HEK293 (cell line): ENCODE data around the gene MTA1.

Source experiments
- CTCF ChIA-PET: fragments of 350-600 bp; formaldehyde crosslinking; extraction: SDS; loops from one replicate; lab custom pipeline; 2021; ENCODE audit warnings: antibody characterized with exemption; lab: Yijun Ruan, JAX
- POLR2A ChIA-PET: fragments of 300-600 bp; formaldehyde crosslinking; extraction: SDS; loops from one replicate; lab custom pipeline; 2020; ENCODE audit warnings: antibody characterized with exemption, inconsistent platforms; lab: Yijun Ruan, JAX
- H3K27ac ChIP-seq: fragments of 200-500 bp; sonication (Bioruptor generic); 2 replicates; pipeline ENCODE4 v1.5.1; 2014; ENCODE audit warnings: low read depth, low read length, control low read depth, inconsistent platforms; ENCODE audit errors: extremely low read depth
- H3K36me3 ChIP-seq, 2 experiments: fragments of 200-500 bp in 1 of 2; sonication (Bioruptor generic) in 1 of 2; 1 replicate in 1 of 2; 2 replicates in 1 of 2; pipeline ENCODE4 v1.5.1; 2014 to 2017; ENCODE audit warnings: inconsistent platforms in 2 of 2, low read length in 2 of 2; ENCODE audit not compliant: control insufficient read depth in 2 of 2, insufficient read depth in 1 of 2
- H3K4me1 ChIP-seq: fragments of 200-500 bp; sonication (Bioruptor generic); 2 replicates; pipeline ENCODE4 v1.5.1; 2014; ENCODE audit warnings: mild to moderate bottlenecking, low read length, inconsistent platforms; ENCODE audit not compliant: control insufficient read depth, insufficient read depth
- H3K4me3 ChIP-seq: 2 replicates; pipeline ENCODE4 v1.5.1; 2011; ENCODE audit warnings: low read depth, mild to moderate bottlenecking, control low read depth, low read length, moderate library complexity
- H3K9me3 ChIP-seq: fragments of 200-500 bp; sonication (Bioruptor generic); 2 replicates; pipeline ENCODE4 v1.5.1; 2014; ENCODE audit warnings: low read depth, low read length, inconsistent platforms; ENCODE audit not compliant: control insufficient read depth, insufficient read depth
- AEBP2 ChIP-seq: fragments of 450-650 bp; formaldehyde crosslinking; IDR thresholded peaks from 2 replicates; pipeline ENCODE4 v1.5.1; 2016; ENCODE audit warnings: missing biosample characterization, missing genetic modification characterization, borderline replicate concordance
- EGR2 ChIP-seq: fragments of 450-650 bp; formaldehyde crosslinking; IDR thresholded peaks from 2 replicates; pipeline ENCODE4 v1.5.1; 2016; ENCODE audit warnings: low read depth, missing biosample characterization, missing genetic modification characterization
- KLF1 ChIP-seq: fragments of 450-650 bp; formaldehyde crosslinking; IDR thresholded peaks from 2 replicates; pipeline ENCODE4 v1.5.1; 2016; ENCODE audit warnings: missing biosample characterization, missing genetic modification characterization
- KLF8 ChIP-seq: fragments of 450-650 bp; formaldehyde crosslinking; IDR thresholded peaks from 2 replicates; pipeline ENCODE4 v1.5.1; 2016; ENCODE audit warnings: missing biosample characterization, missing genetic modification characterization
- ZBTB6 ChIP-seq: fragments of 450-650 bp; formaldehyde crosslinking; IDR thresholded peaks from 2 replicates; pipeline ENCODE4 v1.5.1; 2017; ENCODE audit warnings: missing biosample characterization, missing genetic modification characterization
- ZFP69B ChIP-seq: fragments of 450-650 bp; formaldehyde crosslinking; IDR thresholded peaks from 2 replicates; pipeline ENCODE4 v1.5.1; 2016; ENCODE audit warnings: missing biosample characterization, missing genetic modification characterization
- ZNF121 ChIP-seq: fragments of 450-650 bp; formaldehyde crosslinking; IDR thresholded peaks from 2 replicates; pipeline ENCODE4 v1.5.1; 2016; ENCODE audit warnings: missing biosample characterization, missing genetic modification characterization
- ZNF16 ChIP-seq: fragments of 450-650 bp; formaldehyde crosslinking; IDR thresholded peaks from 2 replicates; pipeline ENCODE4 v1.5.1; 2016; ENCODE audit warnings: low read depth, missing biosample characterization, missing genetic modification characterization
- ZNF214 ChIP-seq: fragments of 450-650 bp; formaldehyde crosslinking; IDR thresholded peaks from 2 replicates; pipeline ENCODE4 v1.5.1; 2017; ENCODE audit warnings: missing biosample characterization, mild to moderate bottlenecking, missing genetic modification characterization, borderline replicate concordance
- ZNF221 ChIP-seq: fragments of 450-650 bp; formaldehyde crosslinking; IDR thresholded peaks from 2 replicates; pipeline ENCODE4 v1.5.1; 2017; ENCODE audit warnings: missing biosample characterization, missing genetic modification characterization, borderline replicate concordance
- ZNF280C ChIP-seq: fragments of 450-650 bp; formaldehyde crosslinking; IDR thresholded peaks from 2 replicates; pipeline ENCODE4 v1.5.1; 2016; ENCODE audit warnings: missing biosample characterization, missing genetic modification characterization
- ZNF37A ChIP-seq: fragments of 450-650 bp; IDR thresholded peaks from 2 replicates; pipeline ENCODE4 v1.5.1; 2018; ENCODE audit warnings: missing biosample characterization, missing genetic modification characterization
- ZNF571 ChIP-seq: fragments of 450-650 bp; formaldehyde crosslinking; IDR thresholded peaks from 2 replicates; pipeline ENCODE4 v1.5.0; 2017; ENCODE audit warnings: missing biosample characterization, missing genetic modification characterization
- ZNF585B ChIP-seq: fragments of 450-650 bp; formaldehyde crosslinking; IDR thresholded peaks from 2 replicates; pipeline ENCODE4 v1.5.1; 2016; ENCODE audit warnings: missing biosample characterization, missing genetic modification characterization
- ZNF701 ChIP-seq: fragments of 450-650 bp; formaldehyde crosslinking; IDR thresholded peaks from 2 replicates; pipeline ENCODE4 v1.5.1; 2016; ENCODE audit warnings: missing biosample characterization, missing genetic modification characterization
- ZNF707 ChIP-seq: fragments of 450-650 bp; formaldehyde crosslinking; IDR thresholded peaks from 2 replicates; pipeline ENCODE4 v1.5.1; 2016; ENCODE audit warnings: missing biosample characterization, missing genetic modification characterization
- ZNF837 ChIP-seq: fragments of 450-650 bp; formaldehyde crosslinking; IDR thresholded peaks from 2 replicates; pipeline ENCODE4 v1.5.1; 2016; ENCODE audit warnings: missing biosample characterization, missing genetic modification characterization

The MTA1 gene

GRCh38 chr14:105485739-105486162, 66.1 kb downstream of the MTA1 start (continued):
- TF ChIP-seq ZNF280C (tag by site-specific recombination) (no peak), ZFP69B (tag by site-specific recombination) (no peak), ZNF221 (tag by site-specific recombination) (no peak), AEBP2 (tag by site-specific recombination) (no peak), ZNF121 (no peak), ZNF585B (tag by site-specific recombination) (no peak), ZBTB6 (peak; percentile 35; the same call in 1 of the 2 replicates), KLF8 (tag by site-specific recombination) (no peak), ZNF701 (tag by site-specific recombination) (no peak), KLF1 (peak; percentile 80), ZNF37A (tag by site-specific recombination) (no peak), ZNF571 (tag by site-specific recombination) (no peak)
- TF ChIP-seq, all 188 proteins: peak for 20

GRCh38 chr14:105486163-105486973, 66.7 kb downstream of the MTA1 start, which contains the start of gene CRIP1:
Gene CRIP1, plus strand, starts transcription at chr14:105486886. Its CDS starts 374 bp downstream, at chr14:105487260.
- ChIA-PET CTCF (interaction anchor here (0.6 to 1.7 kb wide), 5 partner anchors 15 to 475 kb away, joined by 3 to 4 read pairs (median 4); no protein-coding TSS in a partner anchor), POLR2A (no interaction called here)
- Histone ChIP-seq H3K27ac (no peak within 1 kb of the TSS), H3K9me3 (no peaks in the 10 kb centered on the region), H3K36me3 (no peaks in the 10 kb centered on the region), H3K4me1 (peaks cover 10% of the 10 kb centered on the region), H3K4me3 (no peak within 1 kb of the TSS)
- TF ChIP-seq ZNF837 (tag by site-specific recombination) = no peak
- peak; percentile 44 for TF ChIP-seq KLF8 (tag by site-specific recombination)
- peak; percentile 2; the same call in 1 of the 2 replicates for TF ChIP-seq EGR2 (tag by site-specific recombination)

GRCh38 chr14:105486974-105487448, 67.4 kb downstream of the MTA1 start:
- H3K27ac ChIP-seq = no peak overlapping the region
- no peak overlapping the region for H3K4me3 ChIP-seq
- CTCF ChIA-PET = interaction anchor here (1.5 to 1.7 kb wide), 2 partner anchors 16 to 116 kb away, joined by 4 read pairs; no protein-coding TSS in a partner anchor

More at GRCh38 chr14:105486974-105487448, 67.4 kb downstream of the MTA1 start:
- Histone ChIP-seq H3K36me3 (peaks cover 0 to 2% of the 10 kb centered on the region in 2 experiments; a peak in 1 of 3 replicates), H3K9me3 (no peaks in the 10 kb centered on the region)
- TF ChIP-seq ZNF16 (tag by site-specific recombination) (no peak), KLF8 (tag by site-specific recombination) (peak; percentile 68; the same call in 1 of the 2 replicates), ZNF214 (tag by site-specific recombination) (no peak), ZNF707 (tag by site-specific recombination) (no peak)
- TF ChIP-seq, all 188 proteins: peak for 1
- peaks cover 10% of the 10 kb centered on the region for H3K4me1 ChIP-seq
- POLR2A ChIA-PET = no interaction called here
